NCI-H1105 treated with DMSO at 0.1 percent for 48 hours (cell line): ENCODE results near the gene SFSWAP.
"Not testable (repeated sequence)": the region's sequence is repeated elsewhere in the genome, so short reads cannot be mapped to it uniquely, and the experiment has no call there.

Source experiments
- DNase-seq: peaks from one replicate; lab custom pipeline; 2025; lab: John Stamatoyannopoulos, UW

Gene SFSWAP

GRCh38 chr12:131710464-131711457 is at the start of gene SFSWAP:
Gene SFSWAP, plus strand, starts transcription at chr12:131711090. Its CDS starts 140 bp downstream, at chr12:131711230.
- DNase-seq: peak; percentile 75

GRCh38 chr12:131661170-131661985 is 49.5 kb upstream of the SFSWAP start:
- not testable (repeated sequence) for DNase-seq

GRCh38 chr12:131661986-131662288 is 49.0 kb upstream of the SFSWAP start:
- not testable (repeated sequence) for DNase-seq

- not testable (repeated sequence) for DNase-seq
Observed at GRCh38 chr12:131662346-131662745, 48.5 kb upstream of the SFSWAP start.

- DNase-seq: not testable (repeated sequence)
Observed at GRCh38 chr12:131665666-131666065, 45.2 kb upstream of the SFSWAP start.

GRCh38 chr12:131666486-131666885 is 44.4 kb upstream of the SFSWAP start:
- not testable (repeated sequence) for DNase-seq

GRCh38 chr12:131666978-131667601 is 43.8 kb upstream of the SFSWAP start:
- DNase-seq: not testable (repeated sequence)

GRCh38 chr12:131671276-131671675 is 39.6 kb upstream of the SFSWAP start:
- DNase-seq: no peak

- no peak for DNase-seq
Observed at GRCh38 chr12:131671871-131672270, 39.0 kb upstream of the SFSWAP start.

GRCh38 chr12:131672311-131672940 is 38.5 kb upstream of the SFSWAP start:
- DNase-seq: no peak

- DNase-seq: no peak
Observed at GRCh38 chr12:131672941-131673887, 37.7 kb upstream of the SFSWAP start.

GRCh38 chr12:131673888-131674257 is 37.0 kb upstream of the SFSWAP start:
- no peak for DNase-seq

- no peak for DNase-seq
Observed at GRCh38 chr12:131674373-131674772, 36.5 kb upstream of the SFSWAP start.

GRCh38 chr12:131675126-131676080 is 35.5 kb upstream of the SFSWAP start:
- DNase-seq: no peak

- DNase-seq: no peak
Observed at GRCh38 chr12:131676544-131676943, 34.3 kb upstream of the SFSWAP start.

GRCh38 chr12:131677067-131677466 is 33.8 kb upstream of the SFSWAP start:
- DNase-seq: not testable (repeated sequence)

- DNase-seq: no peak
Observed at GRCh38 chr12:131677699-131678098, 33.2 kb upstream of the SFSWAP start.

- not testable (repeated sequence) for DNase-seq
Observed at GRCh38 chr12:131678389-131679181, 32.3 kb upstream of the SFSWAP start.

- not testable (repeated sequence) for DNase-seq
Observed at GRCh38 chr12:131679186-131679585, 31.7 kb upstream of the SFSWAP start.
